Renal pelvis (tissue), 12 donors: Measurements from ENCODE around the gene QRFPR. TPM values are rescaled to one million over a fixed set of nuclear protein-coding genes. Genes with fewer than 3 reads are reported as not detected.
A peak's percentile ranks its signal among the peaks of the same experiment; 100 is the strongest.
"Not testable (repeated sequence)": the region's sequence is repeated elsewhere in the genome, so short reads cannot be mapped to it uniquely, and the experiment has no call there.

Source experiments
- DNase-seq: peaks from one replicate; pipeline ENCODE4 v3.0.0-alpha.2; 2013
- long read RNA-seq, 16 experiments: transcript quantifications; one replicate each; lab custom pipeline, GENCODE V29; 2026
- polyA plus RNA-seq, 3 donors: library from polyadenylated mRNA; unstranded; fragments of 120-200 nt; gene quantifications; one replicate each; pipeline ENCODE4 v1.2.1, GENCODE V29; 2013; ENCODE audit not compliant: insufficient read length in 3 of 3

Gene QRFPR
- polyA plus RNA-seq: 1 to 10 TPM in 2 of 3 donors, under 1 TPM in 1; 0.64 to 1.9 (median 1.0) TPM
- long read RNA-seq, donor 1: 0 reads
- long read RNA-seq, donor 2: 0 reads
- long read RNA-seq, donor 3: 0 reads
- long read RNA-seq, donor 4, partial matches to known transcripts: 0 of 1 reads
- long read RNA-seq, donor 4, other reads (novel, unspliced or antisense): 0 of 1 reads
- long read RNA-seq, donor 5: 0 reads
- long read RNA-seq, donor 6: 0 reads
- long read RNA-seq, donor 7, partial matches to known transcripts: 0 of 1 reads
- long read RNA-seq, donor 7, other reads (novel, unspliced or antisense): 0 of 1 reads
- long read RNA-seq, donor 8: 0 reads
- long read RNA-seq, donor 9, partial matches to known transcripts: 0 of 1 reads
- long read RNA-seq, donor 9, other reads (novel, unspliced or antisense): 0 of 1 reads
- long read RNA-seq, donor 10, partial matches to known transcripts: 0 of 1 reads
- long read RNA-seq, donor 10, other reads (novel, unspliced or antisense): 0 of 1 reads
- long read RNA-seq, donor 11: 0 reads
- long read RNA-seq, donor 12, partial matches to known transcripts: 0 of 4 reads
- long read RNA-seq, donor 12, other reads (novel, unspliced or antisense): 0 of 4 reads
- long read RNA-seq, donor 13: 0 reads
- long read RNA-seq, donor 14: 0 reads
- long read RNA-seq, donor 15: 0 reads
- long read RNA-seq, donor 16, partial matches to known transcripts: 0 of 1 reads
- long read RNA-seq, donor 16, other reads (novel, unspliced or antisense): 0 of 1 reads

DNA sequence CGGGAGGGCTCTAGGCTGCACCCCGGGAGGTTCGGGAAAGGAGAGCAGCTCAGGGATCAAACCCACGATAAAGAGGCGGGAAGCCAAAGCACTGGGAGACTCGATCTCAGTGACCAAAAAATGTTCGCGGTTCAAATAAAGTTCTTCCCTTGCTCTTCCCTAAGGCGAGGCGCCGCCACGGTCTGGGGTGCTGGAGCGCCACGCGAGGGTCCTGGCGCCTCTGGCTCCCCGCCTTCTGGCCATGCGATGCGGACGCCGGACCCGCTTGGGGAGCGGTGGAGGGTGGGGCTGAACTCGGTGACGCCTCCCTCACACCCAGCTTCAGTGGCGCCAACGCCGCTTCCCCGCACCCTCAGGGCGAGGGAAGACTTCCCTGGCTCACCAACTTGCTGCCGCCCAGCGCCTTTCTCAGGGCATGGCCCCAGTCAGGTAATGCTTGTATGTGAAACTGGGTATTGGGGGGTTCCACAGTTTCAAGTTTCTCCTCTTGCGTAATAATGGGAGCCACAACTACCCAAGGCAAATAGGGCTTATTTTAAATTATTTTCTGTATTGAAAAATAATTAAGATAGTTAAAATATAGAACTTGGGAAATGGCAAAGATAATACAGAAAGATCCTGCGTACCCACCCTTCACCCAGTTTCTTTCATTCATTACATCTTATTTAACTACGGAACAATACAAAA, at the start of gene QRFPR:
QRFPR (minus strand) TSS at position 243 of the 687 bp plus-strand sequence. CDS start 371 bp downstream, outside the sequence.
- no peak for DNase-seq

DNA sequence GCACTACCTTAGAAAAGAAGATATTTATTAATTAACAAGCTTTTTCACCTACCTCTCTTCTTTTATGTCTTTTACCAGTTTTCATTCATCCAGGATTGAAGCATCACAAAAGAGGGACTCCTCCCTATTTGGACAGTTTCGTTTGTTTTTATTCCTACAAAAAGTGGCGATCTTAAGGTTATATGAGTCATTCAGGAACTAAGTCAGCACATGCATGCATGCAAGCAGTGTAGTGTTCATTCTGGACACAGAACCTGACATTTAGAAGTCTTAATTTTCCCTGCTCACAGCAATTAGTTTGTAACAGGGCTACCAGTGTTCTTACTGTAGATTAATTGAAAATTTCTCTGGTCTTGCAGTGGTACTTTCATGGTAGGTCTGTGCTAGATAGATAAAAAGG, 47.9 kb upstream of the QRFPR start:
- DNase-seq: no peak

DNA sequence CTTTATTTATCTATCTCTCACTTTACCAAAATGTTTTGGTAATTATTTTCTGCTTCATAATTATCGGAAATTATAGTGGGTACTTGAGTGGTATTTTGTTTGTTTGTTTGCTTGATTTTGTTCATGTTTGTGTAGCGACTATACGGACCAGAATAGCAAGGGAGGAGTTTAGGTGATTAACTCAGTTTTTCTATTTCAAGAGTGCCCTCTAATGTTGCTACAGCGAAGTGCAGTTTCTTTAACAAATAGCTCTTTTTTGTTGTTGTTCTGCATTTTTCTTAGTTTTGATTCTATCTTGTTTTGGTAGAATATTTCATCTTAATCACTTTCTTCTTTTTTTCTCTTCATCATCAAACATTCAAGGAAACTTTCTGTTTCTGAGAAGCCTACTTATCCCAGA, 40.8 kb upstream of the QRFPR start:
- DNase-seq: no peak

DNA sequence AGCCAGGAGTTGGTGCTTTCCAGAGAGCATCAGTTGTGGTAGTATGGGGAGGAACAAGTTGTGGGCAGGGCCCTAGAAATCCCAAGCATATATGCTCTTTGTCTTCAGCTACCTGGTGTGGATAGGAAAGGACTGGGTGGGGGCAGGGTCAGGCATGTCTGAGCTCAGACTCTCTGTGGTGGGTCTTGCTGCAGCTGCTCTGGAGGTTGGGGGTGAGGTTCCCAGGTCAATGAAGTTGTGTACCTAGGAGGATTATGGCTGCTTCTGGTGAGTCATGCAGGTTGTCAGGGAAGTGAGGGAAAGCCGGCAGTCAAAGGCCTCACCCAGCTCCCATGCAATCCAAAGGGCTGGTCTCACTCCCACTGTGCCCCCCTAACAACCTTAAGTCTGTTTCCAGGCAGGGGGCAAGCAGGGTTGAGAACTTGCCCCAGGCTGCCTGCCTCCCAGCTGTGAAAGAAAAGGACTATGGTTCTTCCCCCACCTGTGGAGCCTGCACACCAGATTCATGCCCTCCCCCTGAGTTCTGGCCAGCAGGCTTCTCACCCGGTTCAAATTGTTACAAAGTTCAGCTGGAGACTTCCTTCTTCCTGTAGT, 30.4 kb upstream of the QRFPR start:
- DNase-seq: no peak

DNA sequence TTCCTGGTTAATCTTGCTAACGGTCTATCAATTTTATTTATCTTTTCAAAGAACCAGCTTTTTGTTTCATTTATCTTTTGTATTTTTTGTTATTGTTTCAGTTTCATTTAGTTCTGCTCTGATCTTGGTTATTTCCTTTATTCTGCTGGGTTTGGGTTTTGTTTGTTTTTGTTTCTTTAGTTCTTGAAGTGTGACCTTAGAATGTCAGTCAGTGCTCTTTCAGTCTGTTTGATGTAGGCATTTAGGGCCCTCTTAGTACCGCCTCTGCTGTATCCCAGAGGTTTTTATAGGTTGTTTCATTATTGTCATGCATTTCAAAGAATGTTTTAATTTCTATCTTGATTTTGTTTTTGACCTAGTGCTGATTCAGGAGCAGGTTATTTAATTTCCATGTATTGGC, 27.7 kb upstream of the QRFPR start:
- not testable (repeated sequence) for DNase-seq

DNA sequence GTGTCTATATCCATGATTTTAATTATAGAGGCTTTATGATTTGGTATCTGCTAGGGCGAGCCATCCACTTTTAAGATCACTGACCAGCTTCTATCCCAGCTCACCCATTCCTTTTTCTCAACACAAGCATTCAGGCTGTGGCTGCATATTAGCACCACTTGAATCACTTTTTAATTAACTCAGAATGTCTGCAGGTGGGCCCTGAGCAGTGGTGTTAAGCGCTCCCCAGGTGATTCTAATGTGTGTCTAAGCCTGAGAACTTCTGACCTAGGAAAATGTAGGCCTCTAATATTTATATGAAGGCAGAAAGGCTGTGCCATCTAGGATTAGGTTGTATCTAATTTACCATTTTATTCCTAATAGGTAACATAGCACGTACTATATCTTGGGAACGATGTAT, 19.8 kb upstream of the QRFPR start:
- DNase-seq: no peak

DNA sequence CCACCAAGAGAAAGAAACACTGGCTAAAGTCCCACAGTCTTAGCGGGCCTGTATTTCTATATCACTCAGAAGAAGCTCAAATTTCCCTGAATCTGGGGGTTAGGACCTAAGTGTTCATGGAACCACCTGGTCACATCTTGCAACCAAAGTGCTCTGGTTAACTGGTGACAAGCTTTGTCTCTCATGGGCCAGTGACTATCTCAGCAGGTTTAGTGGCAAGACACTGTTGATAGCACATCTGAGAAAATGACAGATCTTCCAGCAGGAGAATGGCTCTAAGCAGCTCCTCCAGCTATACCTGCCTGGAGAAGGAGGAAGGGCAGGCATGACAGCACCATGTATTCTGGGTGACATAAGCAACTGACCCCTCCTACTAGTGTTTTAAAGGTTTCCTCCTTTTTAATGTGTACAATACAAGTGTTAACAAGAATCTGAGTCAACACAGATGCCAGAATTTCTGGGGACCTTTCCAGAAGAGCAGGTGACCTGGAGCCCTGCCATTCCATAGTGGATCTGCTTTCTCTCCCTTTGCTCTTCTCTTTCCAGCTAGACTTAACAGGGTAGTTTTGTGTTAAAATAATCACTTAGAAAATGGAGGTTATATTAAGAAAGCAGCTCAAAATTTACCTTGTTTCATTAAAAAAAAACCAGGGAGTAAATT, 17.3 kb upstream of the QRFPR start:
- no peak for DNase-seq

DNA sequence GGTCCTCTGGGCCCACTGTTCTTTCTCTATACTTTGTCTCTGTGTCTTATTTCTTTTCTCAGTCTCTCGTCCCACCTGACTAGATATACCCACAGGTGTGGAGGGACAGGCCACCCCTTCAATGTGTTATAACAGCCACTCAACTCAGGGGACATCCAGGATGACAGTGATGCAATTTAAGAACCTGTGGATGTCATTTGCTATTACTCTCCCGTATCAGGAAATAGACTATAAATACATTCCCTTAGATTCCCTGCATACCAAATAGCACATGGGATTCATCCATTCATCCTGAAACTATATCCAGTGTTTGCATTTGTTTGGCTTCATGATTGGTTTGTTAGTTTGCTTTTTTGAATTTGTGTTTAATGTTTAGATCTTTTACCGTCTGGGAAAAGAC, 16.6 kb upstream of the QRFPR start:
- no peak for DNase-seq

DNA sequence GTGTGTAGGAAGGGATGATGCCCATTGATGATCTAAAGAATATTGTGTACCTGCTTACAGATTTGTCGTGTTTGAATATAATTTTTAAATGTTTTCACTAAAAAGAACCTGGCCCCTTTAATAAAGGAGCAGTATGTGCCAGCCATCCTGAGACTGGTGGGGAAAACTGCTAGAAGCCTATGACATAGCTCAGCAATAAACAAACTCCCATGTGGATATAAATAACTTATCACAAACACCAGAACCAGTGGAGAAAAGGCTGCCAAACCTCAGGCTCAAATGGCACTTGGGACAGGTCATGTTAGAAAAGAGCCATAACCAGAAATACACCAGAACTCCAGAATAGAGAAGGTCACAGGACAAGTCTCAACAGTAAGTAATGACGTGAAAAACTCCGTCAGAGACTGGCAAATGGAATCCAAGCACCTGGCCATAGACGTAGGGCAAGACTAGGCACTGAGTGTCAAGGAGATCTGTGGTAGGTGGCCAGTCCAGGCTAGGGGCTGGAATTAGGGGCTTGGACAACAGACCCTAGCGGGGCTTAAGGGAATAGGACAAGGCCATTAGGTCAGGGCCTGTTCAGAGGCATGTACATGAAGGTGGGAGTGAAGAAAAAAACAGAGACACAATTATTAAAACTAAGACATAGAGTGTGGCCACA, 11.7 kb upstream of the QRFPR start:
- no peak for DNase-seq

DNA sequence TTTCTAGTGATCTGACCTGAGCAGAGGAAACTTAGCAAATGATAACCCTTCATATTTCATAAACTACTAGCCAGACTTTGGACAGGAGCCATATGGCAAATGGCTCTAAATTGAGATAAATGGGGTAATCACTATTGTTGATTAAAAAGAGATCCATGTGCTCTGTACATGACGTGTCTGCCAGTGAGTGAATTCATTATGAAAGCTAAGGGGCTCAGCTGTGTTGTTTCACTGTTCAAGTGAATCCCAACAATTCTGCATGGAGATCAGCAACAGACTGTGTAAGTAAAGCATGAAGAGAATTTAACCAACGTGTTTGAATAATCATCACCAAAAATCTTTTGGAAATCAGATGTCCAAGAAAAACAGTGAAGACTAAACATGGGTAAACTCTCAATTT, 9.5 kb upstream of the QRFPR start:
- DNase-seq: no peak

DNA sequence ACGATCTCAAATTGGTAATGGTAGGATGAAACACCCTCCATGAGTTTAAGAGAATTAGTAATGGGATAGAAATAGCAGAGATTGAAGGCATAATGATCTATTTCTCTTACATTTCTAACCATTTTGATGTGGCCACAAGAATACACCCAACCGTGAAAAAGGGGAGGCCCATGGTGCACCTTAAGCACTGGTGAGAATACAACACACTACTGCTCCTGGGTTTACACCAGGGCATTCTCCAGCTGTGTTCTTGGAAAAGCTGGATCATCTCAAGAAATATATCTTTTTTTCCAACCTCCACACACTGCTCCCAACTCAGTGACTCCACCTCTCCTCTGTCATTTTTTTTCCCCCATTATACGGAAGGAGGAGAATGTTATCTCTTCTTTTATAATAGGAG, 1.5 kb downstream of the QRFPR start:
- no peak for DNase-seq

DNA sequence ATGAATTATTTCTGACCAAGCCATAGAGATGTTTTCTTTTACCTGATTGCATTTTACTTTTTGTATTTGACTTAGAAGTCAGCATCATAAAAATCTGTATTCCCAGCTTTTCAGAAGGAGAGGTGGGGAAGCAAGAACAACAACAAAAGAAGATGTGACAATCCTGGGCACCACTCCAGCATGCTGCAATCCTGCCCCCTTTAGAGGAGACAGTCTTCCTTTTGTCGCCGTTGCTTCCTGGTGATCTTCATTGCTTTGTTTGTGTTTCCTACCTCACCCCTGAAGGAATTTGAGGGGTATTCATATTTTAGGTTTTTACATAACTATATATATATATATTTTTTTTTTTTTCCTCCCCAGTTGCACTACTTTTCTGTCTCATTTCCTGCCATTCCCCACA, 3.7 kb downstream of the QRFPR start:
- no peak for DNase-seq

DNA sequence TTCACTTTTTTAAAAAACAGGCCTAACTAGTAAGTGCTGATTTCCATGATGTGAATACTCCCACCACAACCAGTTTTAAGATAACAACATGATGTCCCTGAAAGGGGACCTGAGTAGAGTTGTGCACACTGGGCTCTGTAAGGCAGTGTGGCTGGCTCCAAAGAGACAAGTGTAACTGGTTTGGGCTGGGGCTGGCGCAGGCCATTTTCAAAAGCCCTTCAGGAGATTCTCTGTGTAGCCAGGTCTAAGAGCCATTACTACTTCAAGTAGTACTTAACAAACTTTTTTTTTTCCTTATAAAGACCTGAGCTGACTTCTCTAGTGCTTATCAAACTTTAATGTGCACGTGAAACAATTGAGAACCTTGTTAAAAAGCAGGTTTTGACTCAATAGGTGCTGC, 4.3 kb downstream of the QRFPR start:
- no peak for DNase-seq

DNA sequence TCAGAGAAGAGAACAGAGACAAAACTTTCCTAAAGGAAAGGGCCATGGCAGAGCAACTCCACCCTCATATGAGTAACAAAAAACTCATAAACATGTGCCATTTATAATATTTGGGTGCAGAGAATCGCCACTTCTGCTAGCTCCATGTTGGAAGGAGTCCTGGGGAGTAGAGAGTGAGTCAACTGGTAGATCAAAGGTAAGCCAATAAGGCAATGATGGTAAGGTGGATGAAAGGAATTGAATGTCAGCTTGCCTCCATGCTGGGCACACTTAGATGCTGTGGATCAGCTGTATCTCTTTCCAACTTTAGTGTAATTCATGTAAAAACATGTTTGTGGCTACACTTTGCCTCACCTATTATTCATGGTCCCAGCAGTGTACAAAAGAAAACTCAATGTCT, 4.7 kb downstream of the QRFPR start:
- DNase-seq: no peak

DNA sequence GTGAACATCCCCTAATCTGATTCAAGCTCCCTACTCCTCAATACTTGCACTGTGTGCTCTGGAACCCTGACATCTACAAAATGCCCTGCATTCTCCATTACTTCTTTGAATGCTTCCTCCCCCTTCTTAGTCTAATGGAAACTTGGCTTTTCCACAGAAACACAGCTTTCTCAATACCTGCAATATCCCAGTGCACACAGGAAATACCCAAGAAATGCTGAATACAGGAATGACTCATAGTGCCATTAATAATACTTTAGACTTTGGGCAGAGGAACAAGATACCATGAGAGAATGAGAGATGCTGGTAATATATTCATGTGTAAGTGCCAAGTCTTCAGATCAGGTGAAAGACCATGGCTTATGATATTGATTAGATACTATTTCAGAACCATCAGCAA, 5.6 kb downstream of the QRFPR start:
- no peak for DNase-seq

DNA sequence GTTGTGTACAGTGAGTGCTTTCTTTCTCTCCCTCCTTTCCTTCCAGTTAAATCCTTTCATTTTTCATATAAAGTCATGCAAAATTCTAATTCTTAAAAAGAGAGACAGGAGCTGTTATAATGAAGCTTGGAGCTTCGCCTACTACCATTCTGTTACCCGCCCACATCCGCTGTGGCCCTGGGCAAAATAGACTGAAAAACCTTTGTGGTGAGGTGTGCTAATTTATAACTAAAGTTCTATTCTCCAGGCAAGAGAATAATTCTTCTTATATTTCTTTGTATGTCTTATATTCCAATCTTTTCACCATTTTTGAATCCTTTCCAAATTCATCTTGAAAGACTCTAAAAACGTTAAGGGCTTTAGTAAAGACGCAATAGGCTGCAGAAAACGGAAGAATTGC, 7.0 kb downstream of the QRFPR start:
- DNase-seq: no peak

DNA sequence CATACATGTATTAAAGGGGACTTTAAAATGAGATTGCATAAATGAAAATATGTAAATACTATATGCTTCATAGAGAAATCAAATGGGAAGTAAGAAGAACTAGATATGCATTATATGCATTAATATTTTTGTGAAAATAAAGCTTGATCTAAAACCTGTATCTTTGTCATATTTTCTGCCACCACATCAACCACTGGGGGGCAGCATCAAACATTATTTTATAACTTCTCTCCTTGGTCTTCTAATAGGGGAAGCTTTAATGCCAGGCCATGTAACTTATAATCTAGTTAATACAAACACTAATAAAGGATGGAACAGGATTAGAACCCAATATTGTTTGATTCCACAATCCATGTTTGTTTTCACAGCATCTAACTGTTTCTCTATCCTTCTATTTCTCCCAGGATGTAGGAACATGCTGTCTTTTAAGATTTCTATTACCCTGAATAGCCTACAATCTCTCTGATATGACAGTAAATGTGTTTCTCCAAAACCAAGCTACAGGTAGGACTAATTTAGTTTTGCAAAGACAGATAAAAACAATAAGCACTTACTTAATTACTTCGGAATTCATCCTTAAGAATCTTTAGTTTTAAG, 10.0 kb downstream of the QRFPR start:
- peak; percentile 24 for DNase-seq

DNA sequence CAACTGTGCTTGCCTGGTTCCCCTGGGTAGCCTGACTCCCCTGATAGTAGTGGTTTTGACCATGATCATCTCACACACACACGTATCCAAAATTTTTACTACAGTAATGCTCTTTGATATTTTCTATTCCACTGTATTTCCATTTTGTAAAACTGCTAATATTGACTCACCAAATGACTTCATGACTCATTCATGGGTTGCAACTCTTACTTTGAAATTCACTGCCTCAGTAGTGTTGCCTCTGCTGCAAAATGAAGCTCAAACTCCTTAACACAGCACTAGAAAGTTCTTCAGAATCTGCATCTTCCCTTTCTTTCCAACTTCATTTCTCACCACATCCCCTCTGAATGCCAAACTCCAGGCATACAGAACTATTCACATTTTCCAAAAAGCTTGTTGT, 20.3 kb downstream of the QRFPR start:
- no peak for DNase-seq

DNA sequence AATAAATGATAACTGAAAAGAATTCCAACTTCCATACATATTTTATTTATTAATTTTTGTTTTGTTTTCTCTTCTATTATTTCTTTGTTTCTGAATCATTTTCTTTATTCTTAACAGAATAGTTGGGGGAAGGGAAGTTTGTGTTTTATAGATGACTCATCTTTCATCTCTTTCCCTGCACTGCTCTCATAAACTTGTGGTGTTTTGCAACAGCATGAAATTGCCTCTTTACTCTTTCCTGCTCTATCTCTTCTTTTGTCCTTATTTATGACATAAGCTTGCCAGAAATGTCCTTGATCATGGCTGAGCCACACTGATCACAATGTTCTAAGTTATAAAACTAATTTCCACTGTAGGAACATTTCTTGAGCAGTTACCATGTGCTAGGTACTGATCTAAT, 22.3 kb downstream of the QRFPR start:
- DNase-seq: no peak

DNA sequence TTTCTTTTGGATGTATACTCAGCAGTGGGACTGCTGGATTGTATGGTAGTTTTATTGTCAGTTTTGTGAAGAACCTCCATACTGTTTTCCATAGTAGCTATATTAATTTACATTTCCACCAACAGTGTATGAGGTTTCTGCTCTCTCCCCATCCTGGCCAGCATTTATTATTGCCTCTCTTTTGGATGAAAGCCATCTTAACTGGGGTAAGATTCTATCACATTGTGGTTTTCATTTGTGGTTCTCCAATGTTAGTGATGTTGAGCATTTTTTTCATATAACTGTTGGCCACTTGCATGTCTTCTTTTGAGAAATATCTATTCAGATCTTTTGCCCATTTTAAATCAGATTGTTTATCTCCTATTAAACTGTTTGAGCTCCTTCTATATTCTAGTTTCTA, 27.6 kb downstream of the QRFPR start:
- no peak for DNase-seq

DNA sequence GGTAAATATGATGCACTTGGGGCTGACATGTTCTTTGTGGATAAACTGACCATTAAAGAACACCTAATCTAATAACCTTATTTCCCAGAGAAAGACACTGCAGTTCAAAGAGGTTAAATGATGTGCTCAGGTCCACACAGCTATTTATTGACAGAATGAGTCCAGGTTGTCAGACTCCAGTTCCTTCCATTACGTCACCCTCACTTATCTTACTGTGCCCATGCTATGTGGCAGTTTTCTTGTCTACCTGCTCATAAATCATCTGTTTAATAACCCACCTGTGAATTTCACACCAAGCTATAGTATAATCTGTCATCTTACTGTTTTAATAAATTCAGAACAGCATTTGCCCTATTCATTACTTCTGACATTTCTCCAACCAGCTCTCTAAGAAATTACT, 36.7 kb downstream of the QRFPR start:
- DNase-seq: no peak
